HepG2 (cell line): ENCODE results near the gene TDP2. TPM values are rescaled to one million over a fixed set of nuclear protein-coding genes. Genes with fewer than 3 reads are reported as not detected.

Source experiments
- CERS6 ChIP-seq: sonication (generic); formaldehyde crosslinking; IDR thresholded peaks from 2 replicates; pipeline ENCODE4 v1.5.0; 2020; ENCODE audit warnings: missing genetic modification reagents
- CREB3 ChIP-seq: sonication (generic); formaldehyde crosslinking; IDR thresholded peaks from 2 replicates; pipeline ENCODE4 v1.5.0; 2020; ENCODE audit warnings: missing genetic modification reagents
- DDIT3 ChIP-seq: sonication (generic); formaldehyde crosslinking; IDR thresholded peaks from 2 replicates; pipeline ENCODE4 v1.4.0; 2020; ENCODE audit warnings: mild to moderate bottlenecking, missing genetic modification reagents
- FOXJ3 ChIP-seq: sonication (generic); formaldehyde crosslinking; IDR thresholded peaks from 2 replicates; pipeline ENCODE4 v1.4.0; 2020; ENCODE audit warnings: missing genetic modification reagents, mild to moderate bottlenecking, borderline replicate concordance
- FOXP1 ChIP-seq, 2 experiments: fragments of 450-650 bp in 1 of 2; IDR thresholded peaks; 2 replicates each; pipeline ENCODE4 v1.6.1; 2017 to 2018; ENCODE audit warnings: antibody characterized with exemption in 1 of 2
- GPBP1L1 ChIP-seq: sonication (generic); formaldehyde crosslinking; IDR thresholded peaks from 2 replicates; pipeline ENCODE4 v1.5.0; 2020; ENCODE audit warnings: mild to moderate bottlenecking, missing genetic modification reagents
- KDM5B ChIP-seq: sonication (generic); formaldehyde crosslinking; IDR thresholded peaks from 2 replicates; pipeline ENCODE4 v1.4.0; 2020; ENCODE audit warnings: missing genetic modification reagents, mild to moderate bottlenecking, borderline replicate concordance
- MED13 ChIP-seq: sonication (generic); formaldehyde crosslinking; IDR thresholded peaks from 2 replicates; pipeline ENCODE4 v1.5.0; 2020; ENCODE audit warnings: missing genetic modification reagents
- NFRKB ChIP-seq: fragments of 450-650 bp; IDR thresholded peaks from 2 replicates; pipeline ENCODE4 v1.6.1; 2017
- RFX5 ChIP-seq: IDR thresholded peaks from 2 replicates; pipeline ENCODE4 v1.6.1; 2011; ENCODE audit warnings: low read depth, low read length, improper control_type of control experiment
- SIX4 ChIP-seq: sonication (generic); formaldehyde crosslinking; IDR thresholded peaks from 2 replicates; pipeline ENCODE4 v1.4.0; 2020; ENCODE audit warnings: missing genetic modification reagents
- SKIL ChIP-seq: sonication (generic); formaldehyde crosslinking; IDR thresholded peaks from 2 replicates; pipeline ENCODE4 v1.8.0; 2022; ENCODE audit warnings: missing genetic modification reagents, mild to moderate bottlenecking, moderate library complexity, borderline replicate concordance
- SNAPC2 ChIP-seq: sonication (generic); formaldehyde crosslinking; IDR thresholded peaks from 2 replicates; pipeline ENCODE4 v1.8.1; 2022; ENCODE audit warnings: mild to moderate bottlenecking, missing genetic modification reagents
- ZBTB21 ChIP-seq: sonication (generic); formaldehyde crosslinking; IDR thresholded peaks from 2 replicates; pipeline ENCODE4 v1.4.0; 2020; ENCODE audit warnings: missing genetic modification reagents
- ZBTB7B ChIP-seq: sonication (generic); formaldehyde crosslinking; IDR thresholded peaks from 2 replicates; pipeline ENCODE4 v1.4.0; 2020; ENCODE audit warnings: missing genetic modification reagents
- ZNF101 ChIP-seq: sonication (generic); formaldehyde crosslinking; IDR thresholded peaks from 2 replicates; pipeline ENCODE4 v1.4.0; 2020; ENCODE audit warnings: mild to moderate bottlenecking, low read depth, missing genetic modification reagents, borderline replicate concordance
- ZNF18 ChIP-seq: sonication (generic); formaldehyde crosslinking; IDR thresholded peaks from 2 replicates; pipeline ENCODE4 v1.8.0; 2022; ENCODE audit warnings: mild to moderate bottlenecking, missing genetic modification reagents; ENCODE audit not compliant: insufficient replicate concordance
- ZNF274 ChIP-seq: sonication (generic); formaldehyde crosslinking; IDR thresholded peaks from 2 replicates; pipeline ENCODE4 v1.5.1; 2020; ENCODE audit warnings: mild to moderate bottlenecking, missing genetic modification reagents
- ZNF564 ChIP-seq: sonication (generic); formaldehyde crosslinking; IDR thresholded peaks from 2 replicates; pipeline ENCODE4 v1.8.1; 2023; ENCODE audit warnings: mild to moderate bottlenecking, missing genetic modification reagents
- ZNF639 ChIP-seq: conservative IDR thresholded peaks from 2 replicates; pipeline ENCODE4 v1.6.1; 2018; ENCODE audit warnings: missing genetic modification reagents
- polyA plus RNA-seq, 8 experiments: library from polyadenylated mRNA; depleted of rRNA in 3 of 8; stranded (reverse) in 7 of 8; unstranded in 1 of 8; fragments of >200 nt; fragmentation: Illumina TruSeq in 4 of 8; extraction: Trizol in 4 of 8; gene quantifications; 2 replicates each; pipeline versions ENCODE4 v1.2.1 to v1.2.3, GENCODE V29; 2011 to 2016; ENCODE audit warnings: low read depth in 4 of 8, missing spikeins in 1 of 8, mixed read lengths in 1 of 8; ENCODE audit not compliant: insufficient read depth in 1 of 8
- total RNA-seq, 5 experiments: library from RNA; depleted of rRNA; stranded (reverse); fragments of >200 nt; fragmentation: Illumina TruSeq; extraction: Trizol; gene quantifications; 2 replicates each; pipeline ENCODE4 v1.2.3, GENCODE V29; 2016; ENCODE audit warnings: low read depth in 1 of 5

Gene TDP2
- total and polyA plus RNA-seq, 2 of the 13 experiments (the other 11 are each of a cell fraction or from before 2014, with no cell fraction given): 30.5 to 42.6 TPM

- TF ChIP-seq GPBP1L1 (CRISPR knock-in tag) (no peak), ZNF564 (CRISPR knock-in tag) (0 out of 2 replicates have a peak, but pooled peaks have one; percentile 52), RFX5 (no peak), SKIL (CRISPR knock-in tag) (peak; percentile 55; the same call in 1 of the 2 replicates), ZNF274 (0 out of 2 replicates have a peak, but pooled peaks have one; percentile 63), FOXJ3 (0 out of 2 replicates have a peak, but pooled peaks have one; percentile 32), CERS6 (CRISPR knock-in tag) (no peak), ZNF101 (CRISPR knock-in tag) (no peak), SIX4 (CRISPR knock-in tag) (peak; percentile 50; the same call in 1 of the 2 replicates), KDM5B (peak; percentile 99), ZNF639 (CRISPR knock-in tag) (peak; percentile 90), ZBTB7B (CRISPR knock-in tag) (peak; percentile 95), SNAPC2 (peak; percentile 86), MED13 (no peak), ZNF18 (CRISPR knock-in tag) (no peak), ZBTB21 (no peak), NFRKB (no peak), CREB3 (CRISPR knock-in tag) (peak; percentile 62; the same call in 1 of the 2 replicates), FOXP1 (IDR thresholded peaks at IDR 0.05) (no peak), FOXP1 (CRISPR knock-in tag; IDR thresholded peaks at IDR 0.05) (peak; percentile 77), DDIT3 (peak; percentile 67; the same call in 1 of the 2 replicates)
Observed at GRCh38 chr6:24666641-24667377, at the start of gene TDP2, which contains the start of gene ACOT13 (continued).
